Measurements from ENCODE around the gene KRTAP4-7.
"Not testable (repeated sequence)": the region's sequence is repeated elsewhere in the genome, so short reads cannot be mapped to it uniquely, and the experiment has no call there.

The KRTAP4-7 gene

DNA sequence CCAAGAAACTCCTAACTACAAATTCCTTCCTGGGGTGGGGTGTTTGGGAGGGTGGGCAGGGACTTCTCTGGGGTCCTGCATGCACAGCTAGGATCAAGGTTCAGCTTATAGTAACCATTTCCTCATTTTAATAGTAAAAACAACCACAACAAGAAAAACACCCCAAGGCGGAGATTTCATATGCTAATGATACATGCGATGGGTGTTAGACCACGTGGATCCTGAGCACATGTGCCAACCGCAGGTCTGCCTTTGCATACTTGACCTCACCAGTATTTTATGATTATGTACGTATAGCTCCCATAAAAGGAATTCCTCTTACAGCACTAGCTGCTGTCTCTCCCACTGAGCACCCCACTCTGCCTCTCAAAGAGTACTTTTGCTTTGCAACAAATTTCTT lies 32.3 kb downstream of the KRTAP4-7 start:
- DNase-seq = no peak

DNA sequence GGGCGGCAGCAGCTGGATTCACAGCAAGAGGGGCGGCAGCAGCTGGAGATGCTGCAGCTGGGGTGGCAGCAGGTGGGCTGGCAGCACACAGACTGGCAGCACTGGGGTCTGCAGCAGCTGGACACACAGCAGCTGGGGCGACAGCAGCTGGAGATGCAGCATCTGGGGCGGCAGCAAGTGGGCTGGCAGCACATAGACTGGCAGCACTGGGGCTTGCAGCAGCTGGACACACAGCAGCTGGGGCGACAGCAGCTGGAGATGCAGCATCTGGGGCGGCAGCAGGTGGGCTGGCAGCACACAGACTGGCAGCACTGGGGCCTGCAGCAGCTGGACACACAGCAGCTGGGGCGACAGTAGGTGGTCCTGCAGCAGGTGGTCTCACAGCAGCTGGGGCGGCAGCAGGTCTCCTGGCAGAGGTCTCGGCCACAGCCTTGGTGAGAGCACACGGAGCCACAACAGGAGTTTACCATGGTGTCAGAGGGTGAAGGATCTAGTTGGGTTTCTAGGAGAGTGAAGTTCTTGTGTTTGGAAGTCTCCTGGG lies 34.0 kb downstream of the KRTAP4-7 start, which contains the start of gene KRTAP4-11:
KRTAP4-11 (minus strand) TSS at position 528 of the 541 bp plus-strand sequence; CDS start at position 470, 58 bp downstream.
- not testable (repeated sequence) for DNase-seq

DNA sequence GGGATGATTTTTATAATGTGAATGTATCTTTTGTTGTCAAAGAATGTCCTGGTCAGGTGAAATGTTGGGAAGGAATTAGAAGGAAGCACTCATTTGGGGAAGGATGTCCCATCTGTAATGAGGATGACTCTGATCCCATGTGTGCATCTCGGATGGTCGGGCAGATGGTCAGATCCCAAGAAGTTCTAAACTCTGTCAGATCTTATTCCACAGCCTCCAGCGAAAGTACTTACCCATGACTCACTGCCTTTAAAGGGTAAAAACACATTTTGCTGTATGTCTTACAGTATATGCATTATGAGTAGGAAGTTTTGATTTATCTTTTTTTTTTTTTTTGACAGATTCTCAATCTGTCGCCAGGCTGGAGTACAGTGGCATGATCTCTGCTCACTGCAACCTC lies 34.8 kb downstream of the KRTAP4-7 start:
- no peak for DNase-seq

DNA sequence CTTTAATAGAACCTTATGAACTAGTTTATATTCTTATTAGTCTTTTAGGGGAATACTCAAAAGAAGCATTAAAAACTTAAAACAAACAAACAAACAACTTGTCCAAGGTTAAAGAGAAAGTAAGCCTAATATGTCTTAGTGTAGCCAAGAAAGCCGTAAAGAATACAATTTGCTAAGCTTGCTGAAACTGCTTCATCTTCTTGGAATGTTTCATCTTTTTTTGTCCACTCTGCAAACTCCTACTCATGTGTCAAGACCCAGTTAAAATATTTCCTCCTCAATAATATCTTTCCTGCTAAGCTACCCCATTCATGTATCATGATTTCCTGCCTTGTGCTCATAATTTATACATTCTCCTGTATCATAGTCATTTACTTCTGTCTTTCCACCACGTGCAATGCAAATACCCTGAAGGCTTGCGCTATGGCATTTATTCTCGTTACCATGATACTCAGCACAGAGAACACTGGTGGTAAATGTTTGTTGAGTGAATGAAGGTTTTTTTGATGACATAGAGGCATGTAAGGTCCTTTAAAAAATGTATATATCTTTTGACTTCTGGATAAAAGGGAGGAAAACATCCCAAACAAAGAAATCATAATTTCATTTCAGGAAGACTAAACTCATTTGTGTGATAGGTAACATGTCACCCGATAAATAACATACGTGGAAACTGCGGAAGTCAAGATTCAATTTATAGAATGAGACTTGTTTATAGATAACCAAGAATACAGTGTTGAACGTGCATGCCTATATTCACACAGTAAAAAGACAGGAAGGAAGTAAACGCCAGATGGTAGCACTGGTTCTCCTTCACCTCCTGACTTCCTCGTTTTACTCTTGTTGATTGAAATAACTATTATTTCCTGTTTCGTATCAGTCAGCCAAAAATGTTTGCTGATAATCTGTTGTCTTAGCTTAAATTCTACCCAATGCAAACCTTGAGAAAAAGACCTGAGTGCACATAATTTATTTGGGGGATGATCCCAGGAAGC lies 36.0 kb downstream of the KRTAP4-7 start:
- not testable (repeated sequence) for DNase-seq

DNA sequence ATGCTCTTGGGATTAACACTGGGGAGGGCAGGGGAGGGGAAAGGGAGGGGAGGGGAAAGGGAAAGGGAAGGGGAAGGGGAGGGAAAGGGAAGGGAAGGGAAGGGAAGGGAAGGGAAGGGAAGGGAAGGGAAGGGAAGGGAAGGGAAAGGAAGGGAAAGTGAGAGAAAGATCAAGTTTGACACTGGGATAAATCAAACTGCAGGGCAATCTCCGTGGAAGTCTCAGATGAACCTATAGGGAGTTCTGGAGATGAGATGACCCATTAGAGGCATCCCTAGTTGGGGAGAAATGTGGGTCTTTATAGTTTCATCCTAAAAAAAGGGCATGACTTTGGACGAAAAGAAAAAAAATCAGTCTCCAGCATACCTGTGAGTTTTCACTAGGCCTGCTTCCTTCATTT lies 37.8 kb downstream of the KRTAP4-7 start:
- no peak for DNase-seq

DNA sequence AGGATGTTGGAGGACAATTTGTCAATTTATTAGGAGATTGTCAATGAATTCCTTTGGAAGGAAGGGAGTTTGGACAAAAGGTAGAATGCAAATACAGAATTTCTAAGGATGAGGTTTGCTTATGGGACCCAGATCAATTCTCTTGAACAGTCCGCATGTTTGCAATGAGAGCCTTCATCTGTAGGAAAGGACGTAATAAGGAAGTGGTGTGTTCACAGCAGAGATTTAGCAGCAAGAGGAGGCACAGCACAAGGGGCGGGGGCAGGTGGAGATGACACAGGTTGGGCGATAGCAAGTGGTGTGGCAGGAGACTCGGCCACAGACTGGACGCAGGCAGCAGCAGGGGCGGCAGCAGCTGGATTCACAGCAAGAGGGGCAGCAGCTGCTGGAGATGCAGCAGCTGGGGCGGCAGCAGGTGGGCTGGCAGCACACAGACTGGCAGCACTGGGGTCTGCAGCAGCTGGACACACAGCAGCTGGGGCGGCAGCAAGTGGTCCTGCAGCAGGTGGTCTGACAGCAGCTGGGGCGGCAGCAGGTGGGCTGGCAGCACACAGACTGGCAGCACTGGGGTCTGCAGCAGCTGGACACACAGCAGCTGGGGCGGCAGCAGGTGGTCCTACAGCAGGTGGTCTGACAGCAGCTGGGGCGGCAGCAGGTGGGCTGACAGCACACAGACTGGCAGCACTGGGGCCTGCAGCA lies 39.5 kb downstream of the KRTAP4-7 start:
- DNase-seq = not testable (repeated sequence)

DNA sequence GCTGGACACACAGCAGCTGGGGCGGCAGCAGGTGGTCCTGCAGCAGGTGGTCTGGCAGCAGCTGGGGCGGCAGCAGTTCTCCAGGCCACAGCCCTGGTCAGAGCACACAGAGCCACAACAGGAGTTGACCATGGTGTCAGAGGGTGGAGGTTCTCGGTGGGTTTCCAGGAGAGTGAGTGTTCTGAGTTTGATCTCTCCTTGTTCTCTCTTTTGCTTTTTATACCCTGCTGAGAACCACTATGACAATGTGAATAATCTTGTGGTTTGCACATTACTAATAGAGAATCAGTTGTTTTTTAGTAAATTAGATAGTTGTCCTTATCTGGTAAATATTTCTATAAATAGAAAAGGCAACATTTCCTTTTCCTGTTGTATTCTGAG lies 40.0 kb downstream of the KRTAP4-7 start, which contains the start of gene KRTAP4-12:
KRTAP4-12 (minus strand) TSS at position 192 of the 381 bp plus-strand sequence; CDS start at position 132, 60 bp downstream.
- not testable (repeated sequence) for DNase-seq

DNA sequence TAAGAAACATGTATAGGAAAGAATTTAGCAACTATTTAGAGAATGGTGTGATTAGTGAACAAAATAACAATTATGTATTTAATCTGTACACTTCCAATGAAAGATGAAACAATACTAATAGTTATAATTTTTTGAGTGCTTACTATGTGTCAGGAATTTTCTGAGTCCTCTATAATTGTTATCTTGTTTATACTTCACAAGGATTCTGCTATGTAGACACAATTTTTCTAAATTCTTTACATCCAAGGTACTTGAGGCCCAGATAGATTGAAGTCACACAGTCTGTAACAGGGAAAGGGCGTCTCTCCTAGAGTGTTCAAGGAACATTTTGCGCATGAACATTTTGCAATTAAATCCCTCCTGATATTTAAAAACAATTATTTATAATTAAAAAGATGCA lies 41.1 kb downstream of the KRTAP4-7 start:
- no peak for DNase-seq

DNA sequence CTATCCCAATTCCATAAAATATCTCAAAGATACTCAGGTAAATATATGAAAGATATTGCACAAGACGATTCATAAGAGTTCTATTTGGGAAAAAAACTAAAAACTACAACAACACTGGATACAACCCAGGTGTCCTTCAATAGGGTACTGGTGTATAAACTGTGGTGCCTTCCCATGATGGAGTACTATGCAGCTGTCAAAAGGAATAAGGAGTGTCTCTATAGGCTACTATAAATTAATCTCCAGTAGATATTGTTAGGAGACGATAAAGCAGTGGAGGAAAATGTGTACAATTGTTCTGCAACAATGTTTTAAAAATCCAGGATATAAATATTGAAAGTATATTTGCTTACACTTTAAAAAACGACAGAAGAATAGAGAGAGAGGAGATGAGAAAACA lies 42.5 kb downstream of the KRTAP4-7 start:
- no peak for DNase-seq

DNA sequence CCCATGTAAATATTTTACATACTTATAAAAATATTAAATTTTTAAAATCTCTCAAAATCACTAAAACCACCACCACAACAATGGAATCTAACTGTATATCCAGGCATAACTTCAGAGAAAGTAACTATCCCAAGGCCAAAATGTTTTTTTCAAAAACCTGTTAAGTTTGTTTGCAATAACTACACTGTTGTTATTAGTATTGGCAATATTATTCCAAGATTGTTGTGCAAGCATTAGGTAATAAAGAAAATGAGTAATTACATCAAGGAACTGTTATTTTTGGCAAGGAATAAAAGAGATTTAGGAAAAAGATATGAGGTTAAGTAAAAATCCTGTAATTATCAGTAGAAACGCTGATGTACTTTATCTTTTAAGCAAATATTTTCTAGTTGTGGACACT lies 43.4 kb downstream of the KRTAP4-7 start:
- DNase-seq = no peak

DNA sequence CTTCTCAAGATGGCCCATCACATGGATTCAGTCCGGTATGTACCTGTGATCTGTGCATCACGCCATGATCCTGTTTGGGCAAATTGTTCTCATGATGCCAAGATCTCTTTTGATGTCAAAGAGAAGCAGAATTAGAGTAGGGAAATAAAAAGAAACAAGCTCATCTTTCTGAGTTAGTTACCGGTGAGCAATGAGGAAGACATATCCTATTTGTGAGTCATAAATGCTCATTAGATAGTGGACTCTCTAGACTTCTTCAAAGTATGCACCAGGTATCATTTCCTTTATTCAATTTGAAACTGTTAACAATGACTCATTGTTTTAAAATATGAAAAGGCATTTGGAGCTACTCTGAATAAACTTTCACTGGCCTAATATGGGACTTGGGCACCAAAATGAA lies 48.0 kb downstream of the KRTAP4-7 start:
- no peak for DNase-seq

DNA sequence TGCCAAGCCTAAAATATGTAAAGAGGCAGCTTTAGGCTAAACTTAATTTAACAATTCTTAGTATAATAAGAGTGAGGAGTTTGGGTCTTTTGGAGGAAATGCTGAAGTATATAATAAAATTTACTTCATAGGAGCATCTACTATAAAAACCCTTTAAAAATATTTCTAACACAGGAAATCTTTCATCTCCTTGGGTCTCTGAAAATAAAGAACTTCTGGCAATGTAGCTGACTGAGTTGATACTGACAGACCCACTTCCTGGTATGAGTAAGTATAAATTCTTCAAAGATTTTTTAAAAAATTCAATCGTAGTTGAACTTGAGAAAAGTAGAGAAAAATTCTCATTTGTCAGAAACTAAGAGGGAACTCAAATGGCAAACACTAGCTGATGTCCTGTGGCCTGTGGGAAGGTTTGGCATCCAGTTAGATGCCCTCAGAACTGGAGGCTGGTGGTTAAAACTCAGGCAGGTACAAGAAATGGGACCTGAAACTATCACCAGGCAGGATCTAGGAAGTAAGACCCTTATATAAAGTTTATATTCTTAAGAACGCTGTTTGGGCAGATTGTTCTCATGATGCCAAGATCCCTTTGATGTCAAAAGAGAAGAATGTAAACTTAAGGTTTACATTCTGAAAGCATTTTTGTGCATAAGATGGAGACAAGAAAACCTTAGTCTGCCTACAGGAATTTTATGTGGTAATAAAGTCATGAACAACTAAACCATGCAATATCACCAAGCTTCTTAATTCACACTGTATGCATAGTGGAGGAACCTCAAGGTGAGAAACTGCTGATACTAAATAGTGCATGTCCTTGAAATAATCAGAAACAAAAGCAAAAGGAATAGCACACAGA lies 50.2 kb downstream of the KRTAP4-7 start:
- DNase-seq = no peak

Data from cortex of kidney (tissue), 1 donor.